Measurements from ENCODE around the gene ATP2C2.
"Not testable (repeated sequence)": the region's sequence is repeated elsewhere in the genome, so short reads cannot be mapped to it uniquely, and the experiment has no call there.

Gene ATP2C2

GRCh38 chr16:84368308-84368996 is at the start of gene ATP2C2:
TSS of gene ATP2C2 (plus strand) at chr16:84368538. CDS start at chr16:84368616, 78 bp downstream.
- DNase-seq (ENCODE audit: low spot score): peak; percentile 61

- DNase-seq (ENCODE audit: low spot score): no peak
Observed at GRCh38 chr16:84319146-84319760, 49.1 kb upstream of the ATP2C2 start.

- DNase-seq (ENCODE audit: low spot score): no peak
Observed at GRCh38 chr16:84320511-84320910, 47.8 kb upstream of the ATP2C2 start.

GRCh38 chr16:84321932-84322331 is 46.4 kb upstream of the ATP2C2 start:
- no peak for DNase-seq (ENCODE audit: low spot score)

- DNase-seq (ENCODE audit: low spot score): no peak
Observed at GRCh38 chr16:84322749-84323148, 45.6 kb upstream of the ATP2C2 start.

- no peak for DNase-seq (ENCODE audit: low spot score)
Observed at GRCh38 chr16:84323606-84324005, 44.7 kb upstream of the ATP2C2 start.

- peak; percentile 16 for DNase-seq (ENCODE audit: low spot score)
Observed at GRCh38 chr16:84324434-84325262, 43.7 kb upstream of the ATP2C2 start.

GRCh38 chr16:84326545-84326944 is 41.8 kb upstream of the ATP2C2 start:
- DNase-seq (ENCODE audit: low spot score): no peak

GRCh38 chr16:84327926-84328505 is 40.3 kb upstream of the ATP2C2 start:
- DNase-seq (ENCODE audit: low spot score): no peak

GRCh38 chr16:84329016-84329415 is 39.3 kb upstream of the ATP2C2 start:
- no peak for DNase-seq (ENCODE audit: low spot score)

- no peak for DNase-seq (ENCODE audit: low spot score)
Observed at GRCh38 chr16:84329843-84330684, 38.3 kb upstream of the ATP2C2 start.

GRCh38 chr16:84330685-84331050 is 37.7 kb upstream of the ATP2C2 start:
- no peak for DNase-seq (ENCODE audit: low spot score)

- no peak for DNase-seq (ENCODE audit: low spot score)
Observed at GRCh38 chr16:84331998-84332780, 36.1 kb upstream of the ATP2C2 start.

GRCh38 chr16:84332975-84333684 is 35.2 kb upstream of the ATP2C2 start:
- no peak for DNase-seq (ENCODE audit: low spot score)

GRCh38 chr16:84334058-84334457 is 34.3 kb upstream of the ATP2C2 start:
- no peak for DNase-seq (ENCODE audit: low spot score)

- DNase-seq (ENCODE audit: low spot score): no peak
Observed at GRCh38 chr16:84334482-84334881, 33.9 kb upstream of the ATP2C2 start.

GRCh38 chr16:84337236-84337635 is 31.1 kb upstream of the ATP2C2 start:
- DNase-seq (ENCODE audit: low spot score): not testable (repeated sequence)

GRCh38 chr16:84339311-84339710 is 29.0 kb upstream of the ATP2C2 start:
- no peak for DNase-seq (ENCODE audit: low spot score)

- DNase-seq (ENCODE audit: low spot score): no peak
Observed at GRCh38 chr16:84339766-84340165, 28.6 kb upstream of the ATP2C2 start.

- DNase-seq (ENCODE audit: low spot score): peak; percentile 30
Observed at GRCh38 chr16:84340325-84341040, 27.9 kb upstream of the ATP2C2 start.

Data from SW480 (cell line).